Skeletal muscle cell (primary cell): ENCODE measurements around the gene DCANP1.

Source experiments
- DNase-seq: peaks from one replicate; pipeline ENCODE4 v3.0.0-alpha.2; 2010; ENCODE audit warnings: low read depth
- H3K4me3 ChIP-seq: 2 replicates; pipeline ENCODE4 v1.5.1; 2011; ENCODE audit warnings: low read depth, mild to moderate bottlenecking, control low read depth, low read length, moderate library complexity

DCANP1 gene

GRCh38 chr5:135397084-135397483 lies 50.1 kb downstream of the DCANP1 start:
- no peak for DNase-seq
- no peak overlapping the region for H3K4me3 ChIP-seq

- DNase-seq: no peak
- H3K4me3 ChIP-seq: no peak overlapping the region
Observed at GRCh38 chr5:135396459-135397055, 50.6 kb downstream of the DCANP1 start.

- DNase-seq: no peak
- H3K4me3 ChIP-seq: no peak overlapping the region
Observed at GRCh38 chr5:135395866-135396265, 51.3 kb downstream of the DCANP1 start.

- DNase-seq: no peak
- no peak overlapping the region for H3K4me3 ChIP-seq
Observed at GRCh38 chr5:135395451-135395850, 51.7 kb downstream of the DCANP1 start.
